GM12878 (cell line): Measurements from ENCODE around the gene LRRC23. TPM values are rescaled to one million over a fixed set of nuclear protein-coding genes. Genes with fewer than 3 reads are reported as not detected.
"Not testable (repeated sequence)": the region's sequence is repeated elsewhere in the genome, so short reads cannot be mapped to it uniquely, and the experiment has no call there.

Source experiments
- ATAC-seq: fragments of 200-7000 bp; cut with Tn5 transposase; 3 replicates; pipeline ENCODE4 v1.9.1; 2020; ENCODE audit warnings: mild to moderate bottlenecking, moderate library complexity
- BruUV-seq: library from RNA; stranded (reverse); fragments of 400-500 nt; replicated peaks from 2 replicates; lab custom pipeline; 2021; lab: Mats Ljungman, UMichigan
- CTCF ChIA-PET: fragments of 300-600 bp; sonication (Branson Sonifier 250); formaldehyde crosslinking; extraction: SDS; loops from one replicate; lab custom pipeline; 2021; ENCODE audit warnings: inconsistent platforms; lab: Yijun Ruan, JAX
- POLR2A ChIA-PET: fragments of 350-600 bp; formaldehyde crosslinking; extraction: SDS; loops from one replicate; lab custom pipeline; 2021; ENCODE audit warnings: inconsistent platforms; lab: Charles Lee
- RAD21 ChIA-PET: fragments of 300-600 bp; sonication (Branson Sonifier 250); formaldehyde crosslinking; loops from one replicate; lab custom pipeline; 2023; ENCODE audit warnings: antibody characterized with exemption; ENCODE audit not compliant: unreplicated experiment; lab: Charles Lee
- SMC1A ChIA-PET: fragments of 300-600 bp; sonication (Branson Sonifier 250); formaldehyde crosslinking; loops from one replicate; lab custom pipeline; 2023; ENCODE audit not compliant: unreplicated experiment, uncharacterized antibody; lab: Charles Lee
- DNase-seq: peaks from one replicate; pipeline ENCODE4 v3.0.0-alpha.2; 2011; ENCODE audit warnings: low read depth, low spot score
- FAIRE-seq: peaks from 3 replicates; lab custom pipeline; 2011; peaks lifted over from hg19 to GRCh38; lab: Jason Lieb, UNC
- H2AFZ ChIP-seq: 2 replicates; pipeline ENCODE4 v1.6.0; 2011; ENCODE audit warnings: low read depth, low read length, control low read depth; ENCODE audit not compliant: control insufficient read depth
- H3K27ac ChIP-seq: 2 replicates; pipeline ENCODE4 v1.5.1; 2011; ENCODE audit warnings: control low read depth; ENCODE audit not compliant: control insufficient read depth, insufficient read depth
- H3K27me3 ChIP-seq, 2 experiments: replicated peaks in 1 of 2; 2 replicates each; pipeline versions ENCODE4 v1.6.0 to v1.6.1; 2011; ENCODE audit warnings: low read length in 1 of 2; ENCODE audit not compliant: control insufficient read depth in 2 of 2, insufficient read depth in 2 of 2
- H3K36me3 ChIP-seq, 2 experiments: 2 replicates each; pipeline ENCODE4 v1.5.1; 2011; ENCODE audit warnings: low read length in 1 of 2; ENCODE audit not compliant: control insufficient read depth in 2 of 2, insufficient read depth in 2 of 2
- H3K4me1 ChIP-seq: 2 replicates; pipeline ENCODE4 v1.6.1; 2011; ENCODE audit warnings: mild to moderate bottlenecking, low read length, moderate library complexity, mixed read lengths; ENCODE audit not compliant: control insufficient read depth, insufficient read depth
- H3K4me2 ChIP-seq: 2 replicates; pipeline ENCODE4 v1.6.0; 2011; ENCODE audit warnings: control low read depth; ENCODE audit not compliant: control insufficient read depth, insufficient read depth
- H3K4me3 ChIP-seq: fragments of 200-600 bp; sonication (generic); 2 replicates; pipeline ENCODE4 v1.5.1; 2016
- H3K79me2 ChIP-seq: 2 replicates; pipeline ENCODE4 v1.6.0; 2011; ENCODE audit warnings: low read length; ENCODE audit not compliant: control insufficient read depth, insufficient read depth
- H3K9ac ChIP-seq: 2 replicates; pipeline ENCODE4 v1.8.0; 2011; ENCODE audit warnings: low read length, control low read depth, mixed read lengths; ENCODE audit not compliant: control insufficient read depth, insufficient read depth
- H3K9me3 ChIP-seq: replicated peaks from 3 replicates; pipeline ENCODE4 v1.5.1; 2011; ENCODE audit warnings: mild to moderate bottlenecking, low read length; ENCODE audit not compliant: control insufficient read depth, insufficient read depth
- H4K20me1 ChIP-seq: 2 replicates; pipeline ENCODE4 v1.6.0; 2011; ENCODE audit not compliant: control insufficient read depth, insufficient read depth
- CBFB ChIP-seq: IDR thresholded peaks from 2 replicates; pipeline ENCODE4 v1.6.1; 2016; ENCODE audit warnings: antibody characterized with exemption, low read depth
- E4F1 ChIP-seq: fragments of 450-650 bp; IDR thresholded peaks from 2 replicates; pipeline ENCODE4 v1.6.1; 2018; ENCODE audit warnings: borderline replicate concordance, mild to moderate bottlenecking; ENCODE audit not compliant: partially characterized antibody
- EED ChIP-seq: sonication (generic); IDR thresholded peaks from 2 replicates; pipeline ENCODE4 v1.6.1; 2016; ENCODE audit warnings: antibody characterized with exemption, low read depth
- EGR1 ChIP-seq, 2 experiments: IDR thresholded peaks; 1 replicate in 1 of 2; 2 replicates in 1 of 2; pipeline ENCODE4 v1.6.1; 2011 to 2012; ENCODE audit warnings: low read depth in 2 of 2, low read length in 2 of 2, borderline replicate concordance in 1 of 2, mild to moderate bottlenecking in 1 of 2, moderate library complexity in 1 of 2
- IKZF1 ChIP-seq: fragments of 450-650 bp; conservative IDR thresholded peaks from 2 replicates; pipeline ENCODE4 v1.6.1; 2017; ENCODE audit warnings: antibody characterized with exemption, mild to moderate bottlenecking
- LARP7 ChIP-seq: fragments of 450-650 bp; IDR thresholded peaks from 2 replicates; pipeline ENCODE4 v1.6.1; 2017; ENCODE audit warnings: mild to moderate bottlenecking
- NR2C2 ChIP-seq: IDR thresholded peaks from 2 replicates; pipeline ENCODE4 v1.6.1; 2011; ENCODE audit warnings: borderline replicate concordance, low read depth; ENCODE audit not compliant: control insufficient read depth, insufficient read length
- PAX5 ChIP-seq: IDR thresholded peaks from 2 replicates; pipeline ENCODE4 v1.6.1; 2011; ENCODE audit warnings: low read depth, low read length, borderline replicate concordance
- POLR2AphosphoS2 ChIP-seq: IDR thresholded peaks from 2 replicates; pipeline ENCODE4 v1.6.1; 2011; ENCODE audit warnings: low read depth, mild to moderate bottlenecking, low read length, improper control_type of control experiment, moderate library complexity
- POU2F2 ChIP-seq: IDR thresholded peaks from 3 replicates; pipeline ENCODE4 v1.6.1; 2011; ENCODE audit warnings: low read depth, mild to moderate bottlenecking, low read length, borderline replicate concordance
- TCF12 ChIP-seq: IDR thresholded peaks from 2 replicates; pipeline ENCODE4 v1.6.1; 2011; ENCODE audit warnings: low read depth, mild to moderate bottlenecking, low read length
- TCF7 ChIP-seq: IDR thresholded peaks from 2 replicates; pipeline ENCODE4 v1.6.1; 2014; ENCODE audit warnings: antibody characterized with exemption, borderline replicate concordance
- YBX1 ChIP-seq: fragments of 450-650 bp; IDR thresholded peaks from 2 replicates; pipeline ENCODE4 v1.6.1; 2016; ENCODE audit warnings: antibody characterized with exemption
- ZBED1 ChIP-seq: IDR thresholded peaks from 2 replicates; pipeline ENCODE4 v1.6.1; 2016; ENCODE audit warnings: borderline replicate concordance
- WGBS: methylation state at CpG from one replicate; pipeline ENCODE4 v1.1.6; 2016; ENCODE audit warnings: low lambda C conversion rate; ENCODE audit not compliant: insufficient replicate concordance, insufficient coverage; ENCODE audit errors: missing lambda C conversion rate; 5-methylcytosine and 5-hydroxymethylcytosine counted together
- in situ Hi-C: fragments of 300-500 bp; cut with MboI; formaldehyde crosslinking; loops from 9 replicates; pipeline ENCODE4 v1.14.3; 2018; ENCODE audit warnings: mixed read lengths
- intact Hi-C: fragments of 100-400 bp; cut with micrococcal nuclease; formaldehyde crosslinking; loops from one replicate; pipeline ENCODE4 v1.14.2; 2022; ENCODE audit not compliant: unreplicated experiment
- polyA plus RNA-seq, 11 experiments: library from polyadenylated mRNA; depleted of rRNA in 4 of 11; unstranded in 6 of 11; stranded (reverse) in 5 of 11; fragments of >200 nt; fragmentation: Nextera tagmentation in 4 of 11; fragmentation: Illumina TruSeq in 1 of 11; extraction: Ambion mirVana in 4 of 11; extraction: Trizol in 1 of 11; gene quantifications; 1 replicate in 1 of 11; 2 replicates in 10 of 11; pipeline versions ENCODE4 v1.2.1 to v1.2.3, GENCODE V29; 2011 to 2016; ENCODE audit warnings: inconsistent platforms in 2 of 11, missing spikeins in 2 of 11, low read depth in 1 of 11
- total RNA-seq, 4 experiments: library from RNA; depleted of rRNA in 3 of 4; stranded (reverse); fragments of >200 nt in 3 of 4; fragmentation: Illumina TruSeq in 1 of 4; extraction: Trizol in 1 of 4; gene quantifications; 2 replicates each; pipeline versions ENCODE4 v1.2.1 to v1.2.3, GENCODE V29; 2013 to 2021

Gene LRRC23
- total and polyA plus RNA-seq, 10 of the 15 experiments (the other 5 are each of a cell fraction or from before 2014, with no cell fraction given): 1.4 to 6.9 (median 3.4) TPM

- ChIA-PET CTCF (interaction anchor here (1.8 kb wide), 1 partner anchor 16 kb away, joined by 8 read pairs; the partner anchor contains the start of gene SPSB2), RAD21 (no interaction called here), POLR2A (interaction anchor here (1.4 kb wide), 1 partner anchor 15 kb away, joined by 3 read pairs; the partner anchor contains the start of gene SPSB2), SMC1A (no interaction called here)
- ATAC-seq: no peak
- TF ChIP-seq ZBED1 (no peak), POU2F2 (no peak), TCF7 (no peak), PAX5 (no peak), E4F1 (no peak), POLR2AphosphoS2 (no peak), YBX1 (no peak), TCF12 (no peak), IKZF1 (no peak), EED (no peak), CBFB (no peak), LARP7 (no peak), EGR1 (IDR thresholded peaks at IDR 0.05; ENCODE audit: borderline replicate concordance in 1 of 2, low read depth in 2 of 2, low read length in 2 of 2) (no peak), NR2C2 (no peak)
- no peaks in the 10 kb centered on the region for H3K79me2 ChIP-seq
- intact Hi-C loops (no loop called here), in situ Hi-C loops (no loop called here)
- H3K27me3 ChIP-seq: no peaks in the 10 kb centered on the region
- no peak overlapping the region for H3K4me3 ChIP-seq
- no peaks in the 10 kb centered on the region for H4K20me1 ChIP-seq
- no peak overlapping the region for H2AFZ ChIP-seq
- DNase-seq: no peak
- H3K9ac ChIP-seq: no peak overlapping the region
- H3K27ac ChIP-seq: no peak overlapping the region
- no peak overlapping the region for H3K4me2 ChIP-seq
- peaks cover 12% of the 10 kb centered on the region for H3K4me1 ChIP-seq
- FAIRE-seq: no peak
- no peaks in the 10 kb centered on the region for H3K9me3 ChIP-seq
- BruUV-seq: no TSS peak
- 70% methylated on average over 2 of the region's 2 CpGs for WGBS
- H3K36me3 ChIP-seq: peaks cover 0 to 6% of the 10 kb centered on the region in 2 experiments; a peak in 3 of 4 replicates
Measured at GRCh38 chr12:6888360-6888759, 16.3 kb upstream of the LRRC23 start.

- POLR2A ChIA-PET, H2AFZ ChIP-seq, RAD21 ChIA-PET, H3K9me3 ChIP-seq, intact Hi-C loops, H4K20me1 ChIP-seq, H3K9ac ChIP-seq, H3K4me2 ChIP-seq, FAIRE-seq, in situ Hi-C loops, H3K27ac ChIP-seq, H3K4me3 ChIP-seq, H3K79me2 ChIP-seq, DNase-seq, H3K27me3 ChIP-seq, BruUV-seq, SMC1A ChIA-PET, ATAC-seq, H3K36me3 ChIP-seq: not testable (repeated sequence)
- CTCF ChIA-PET: interaction anchor here (6.1 kb wide), 1 partner anchor 18 kb away, joined by 121 read pairs; the partner anchor contains the start of genes SPSB2 and TPI1
- peaks cover 12% of the 10 kb centered on the region for H3K4me1 ChIP-seq
- WGBS: 95% methylated on average over 7 of the region's 7 CpGs
Measured at GRCh38 chr12:6888794-6889193, 15.8 kb upstream of the LRRC23 start.
